Stimulated activated CD8-positive, alpha-beta memory T cell treated with anti-CD3 and anti-CD28 coated beads, Interleukin-12 subunit alpha, Interleukin-12 subunit beta, amount 100 ng/mL, for 1 hour (primary cell): ENCODE results near the gene ZNF74.

Source experiments
- DNase-seq: peaks from one replicate; pipeline ENCODE4 v3.0.0-alpha.2; 2020; ENCODE audit warnings: low read depth

ZNF74 gene

GRCh38 chr22:20433191-20433590 lies 39.2 kb downstream of the ZNF74 start:
- DNase-seq: no peak

DNA sequence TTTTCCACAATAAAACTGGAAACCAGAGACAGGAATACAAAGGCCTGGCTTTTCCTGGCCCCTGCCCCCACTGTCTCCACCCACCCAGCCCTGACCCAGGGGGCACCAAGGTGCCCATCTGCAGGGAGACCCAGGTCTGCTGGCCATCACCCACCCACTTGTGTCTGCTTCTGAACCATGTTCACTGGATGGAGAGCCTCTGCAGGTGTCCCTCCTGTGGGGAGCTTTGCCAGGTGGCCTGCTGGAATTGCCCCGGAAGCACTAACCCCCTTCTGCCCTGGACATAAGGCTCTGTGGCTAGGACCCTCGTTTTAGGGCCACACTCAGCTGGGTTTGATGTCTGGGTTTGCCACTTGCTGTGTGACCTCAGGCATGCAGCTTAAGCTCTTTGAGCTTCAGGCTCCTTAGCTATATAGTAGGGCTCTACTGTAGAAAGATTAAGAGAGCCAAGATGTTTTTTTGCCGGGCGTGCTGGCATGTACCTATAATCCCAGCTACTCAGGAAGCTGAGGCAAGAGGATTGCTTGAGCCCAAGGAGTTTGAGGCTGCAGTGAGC lies 39.8 kb downstream of the ZNF74 start:
- DNase-seq: no peak

DNA sequence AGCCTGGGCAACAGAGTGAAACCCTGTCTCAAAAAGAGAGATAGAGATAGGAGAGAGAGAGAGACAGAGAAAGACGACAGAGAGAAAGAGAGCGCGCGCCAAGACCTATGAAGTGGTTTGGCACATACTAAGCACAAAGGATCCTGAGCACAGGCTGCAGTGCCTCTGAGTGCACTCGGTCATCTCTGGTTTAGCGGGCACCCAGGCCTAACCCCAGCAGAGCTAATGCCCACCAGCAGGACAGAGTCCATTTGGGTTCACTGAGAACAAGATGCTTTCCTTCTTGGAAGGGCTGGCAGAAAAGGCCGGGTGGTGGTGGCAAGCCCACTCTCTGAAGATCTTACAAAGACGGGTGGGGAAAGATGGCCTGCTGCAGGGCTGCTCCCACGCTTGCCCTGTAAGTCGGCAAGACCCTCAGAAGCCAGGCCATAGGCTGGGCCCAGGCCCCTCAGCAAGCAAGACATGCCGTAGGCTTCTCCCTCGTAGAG lies 40.4 kb downstream of the ZNF74 start:
- no peak for DNase-seq

- DNase-seq: no peak
Measured at GRCh38 chr22:20434773-20435172, 40.8 kb downstream of the ZNF74 start.

DNA sequence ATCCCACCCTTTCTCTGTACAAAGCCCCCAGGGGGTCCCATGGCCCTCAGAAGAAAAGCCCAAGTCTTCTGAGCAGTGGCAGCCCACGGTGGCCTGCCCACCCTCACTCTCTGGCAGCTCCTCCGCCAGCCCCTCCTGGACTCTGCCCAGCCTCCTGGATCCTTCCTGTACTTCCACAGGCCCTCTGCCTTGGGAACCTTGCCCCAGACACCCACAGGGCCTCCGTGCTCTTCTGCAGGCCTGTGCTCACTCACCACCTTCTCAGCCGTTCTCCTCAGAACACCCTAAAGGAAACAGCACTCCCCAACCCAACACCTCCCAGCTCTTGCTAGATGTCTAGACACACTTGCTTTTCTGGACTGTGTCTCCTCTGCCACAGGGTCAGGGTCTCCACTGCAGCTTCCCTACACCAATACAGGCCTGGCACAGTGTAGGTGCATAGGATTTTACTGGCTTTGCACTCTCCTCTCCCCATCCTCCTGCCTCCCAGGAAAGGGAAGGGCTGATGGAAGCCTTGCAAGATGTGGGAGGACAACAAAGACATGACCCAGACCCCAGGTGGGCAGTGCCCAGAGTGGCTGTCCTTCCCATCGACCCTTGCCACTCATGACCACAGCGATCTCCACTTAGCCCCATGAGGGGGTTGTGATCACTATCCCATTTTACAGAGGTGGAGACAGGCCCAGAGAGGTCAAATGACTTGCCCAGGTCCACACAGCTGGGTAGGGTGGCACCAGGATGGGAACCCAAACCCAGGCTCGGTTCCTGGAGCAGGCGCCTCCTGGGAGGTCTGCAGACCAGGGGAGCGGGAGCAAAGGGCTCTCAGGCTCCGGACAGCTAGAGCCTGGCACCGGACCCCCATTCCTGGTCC lies 41.7 kb downstream of the ZNF74 start:
- DNase-seq: no peak

- no peak for DNase-seq
Measured at GRCh38 chr22:20436307-20436767, 42.4 kb downstream of the ZNF74 start.

GRCh38 chr22:20436768-20437612 lies 43.0 kb downstream of the ZNF74 start:
- no peak for DNase-seq

- DNase-seq: no peak
Measured at GRCh38 chr22:20437613-20438426, 43.9 kb downstream of the ZNF74 start, which contains the start of gene SCARF2. SCARF2 (minus strand) TSS chr22:20437825; CDS start chr22:20437754, 71 bp downstream.

DNA sequence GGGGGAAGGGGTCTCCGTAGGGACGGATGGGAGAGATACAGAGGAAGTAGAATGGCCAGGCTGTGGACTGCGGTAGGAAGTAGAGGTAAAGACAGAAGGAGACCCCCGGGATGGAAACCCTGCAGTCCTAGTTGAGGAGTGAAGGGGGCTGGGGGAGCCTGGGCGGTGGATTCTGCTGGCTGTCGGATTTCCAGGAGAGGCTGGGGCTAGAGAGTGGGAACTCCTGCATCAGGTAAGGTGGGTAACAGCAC lies 44.4 kb downstream of the ZNF74 start:
- no peak for DNase-seq

GRCh38 chr22:20438678-20439492 lies 44.9 kb downstream of the ZNF74 start:
- DNase-seq: no peak

- DNase-seq: no peak
Measured at GRCh38 chr22:20439556-20439927, 45.6 kb downstream of the ZNF74 start.

GRCh38 chr22:20439928-20440575 lies 46.1 kb downstream of the ZNF74 start:
- DNase-seq: no peak

GRCh38 chr22:20440637-20441591 lies 47.0 kb downstream of the ZNF74 start:
- DNase-seq: no peak

GRCh38 chr22:20441631-20442484 lies 47.9 kb downstream of the ZNF74 start:
- DNase-seq: no peak

DNA sequence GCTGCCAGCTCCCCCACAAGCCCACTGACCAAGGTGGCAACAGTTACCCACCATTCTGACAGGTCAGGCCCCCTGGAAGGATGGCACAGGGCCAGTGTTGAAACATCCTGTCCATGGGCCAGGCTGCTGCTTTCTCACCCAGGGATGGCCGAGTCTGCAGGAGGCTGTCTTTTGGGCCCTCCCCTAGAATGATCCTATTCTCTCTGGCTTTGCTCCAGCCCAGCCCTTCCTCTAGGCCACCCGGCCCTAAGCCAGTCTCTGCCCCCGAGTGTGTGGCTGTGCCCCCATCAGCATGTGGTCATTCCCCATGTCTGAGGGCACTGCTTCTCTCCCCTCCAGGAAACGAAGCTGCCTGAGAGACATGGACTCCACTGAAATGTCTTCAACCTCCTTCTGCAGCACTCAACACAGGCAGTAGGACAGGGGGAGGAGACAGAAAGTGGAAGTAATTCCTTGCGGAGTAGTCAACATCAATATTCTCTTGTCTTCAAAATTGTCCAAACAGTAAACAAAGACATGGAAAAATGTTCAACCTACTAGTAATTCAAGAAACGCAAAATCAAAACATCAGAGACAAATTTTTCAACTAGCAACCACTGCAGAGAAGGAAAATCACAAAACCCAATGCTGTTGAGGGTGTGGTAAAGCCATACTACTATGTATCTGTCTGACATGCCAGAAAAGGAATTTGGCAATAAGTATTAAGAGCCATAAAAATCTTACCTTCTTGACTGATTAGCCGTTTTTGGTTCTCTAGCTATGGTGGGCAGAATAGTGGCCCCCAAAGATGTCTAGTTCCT lies 48.7 kb downstream of the ZNF74 start:
- no peak for DNase-seq

DNA sequence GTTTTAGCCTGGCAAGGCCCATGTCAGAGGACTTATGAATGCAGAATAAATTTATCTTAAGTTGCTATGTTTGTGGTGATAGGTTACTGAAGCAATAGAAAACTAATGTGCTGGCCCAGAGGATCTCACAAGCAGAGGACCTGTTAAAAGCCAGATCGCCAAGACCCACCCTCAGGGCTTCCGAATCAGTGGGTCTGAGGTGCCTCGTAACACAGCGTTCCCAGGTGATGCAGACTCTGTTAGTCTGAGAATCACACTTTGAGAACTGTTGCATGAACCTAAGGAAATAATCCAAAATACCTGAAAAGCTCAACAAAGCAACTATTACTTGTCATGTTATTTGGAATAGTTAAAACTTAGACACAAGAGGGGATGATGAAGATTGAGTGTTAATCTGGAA lies 50.4 kb downstream of the ZNF74 start:
- no peak for DNase-seq

DNA sequence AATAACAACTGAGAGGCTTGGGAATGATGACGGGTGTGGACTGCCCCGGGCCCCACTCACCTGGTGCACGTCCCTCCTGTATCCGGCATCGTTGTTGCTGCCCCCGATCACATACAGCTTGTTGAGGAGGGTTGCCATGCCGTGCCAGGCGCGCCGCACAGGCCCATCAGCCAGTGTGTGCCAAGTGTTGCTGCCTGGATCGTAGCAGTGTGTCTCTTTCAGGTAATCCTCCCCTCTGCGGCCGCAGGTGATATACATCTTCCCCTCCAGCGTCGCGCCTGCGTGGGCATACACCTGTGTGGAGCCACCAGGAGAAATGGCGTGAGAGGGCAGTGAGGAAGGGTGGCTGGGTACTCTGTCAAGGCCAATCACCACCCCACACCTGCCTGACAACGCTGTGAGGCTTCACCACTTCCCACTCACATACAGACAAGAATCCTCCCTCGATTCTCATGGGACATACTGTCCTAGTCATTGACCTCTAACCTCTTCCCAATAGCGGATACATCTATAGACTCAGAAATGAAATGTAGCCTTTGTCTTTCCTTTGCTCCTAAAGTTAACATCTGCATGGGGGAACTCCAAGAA lies 52.5 kb downstream of the ZNF74 start:
- DNase-seq: no peak
